Body of pancreas (tissue), 4 donors: ENCODE results near the gene PNN. TPM values are rescaled to one million over a fixed set of nuclear protein-coding genes. Genes with fewer than 3 reads are reported as not detected.
"Not testable (repeated sequence)": the region's sequence is repeated elsewhere in the genome, so short reads cannot be mapped to it uniquely, and the experiment has no call there.

Source experiments
- ATAC-seq: fragments of 150-250 bp; one replicate; pipeline ENCODE4 v1.9.1; 2016
- DNase-seq, 4 donors: peaks; one replicate each; pipeline ENCODE4 v3.0.0-alpha.2; 2019
- H3K27ac ChIP-seq, 4 donors: fragments of 200-600 bp; sonication (generic); 1 replicate in 3 of 4; 2 replicates in 1 of 4; pipeline versions ENCODE4 v1.5.1 to v1.6.1; 2016 to 2019; ENCODE audit warnings: mild to moderate bottlenecking in 1 of 4, mixed read lengths in 1 of 4, moderate library complexity in 1 of 4
- H3K27me3 ChIP-seq, 2 donors: fragments of 200-600 bp; sonication (generic); one replicate each; pipeline ENCODE4 v1.6.0; 2016; ENCODE audit warnings: mild to moderate bottlenecking in 1 of 2
- H3K36me3 ChIP-seq, 2 donors: fragments of 200-600 bp; sonication (generic); replicated peaks in 1 of 2; 2 replicates each; pipeline ENCODE4 v1.5.1; 2016; ENCODE audit warnings: low read depth in 2 of 2; ENCODE audit not compliant: insufficient read depth in 1 of 2
- H3K4me1 ChIP-seq: fragments of 200-600 bp; sonication (generic); one replicate; pipeline ENCODE4 v1.6.0; 2016
- H3K4me3 ChIP-seq, 2 donors: fragments of 200-600 bp; sonication (generic); 1 replicate in 1 of 2; 2 replicates in 1 of 2; pipeline ENCODE4 v1.5.1; 2016 to 2019
- H3K9me3 ChIP-seq, 3 donors: fragments of 200-600 bp; sonication (generic); 1 replicate in 2 of 3; 2 replicates in 1 of 3; pipeline ENCODE4 v1.5.1; 2016
- POLR2A ChIP-seq, 3 donors: fragments of 450-650 bp; IDR thresholded peaks; one replicate each; pipeline ENCODE4 v1.6.1; 2016; ENCODE audit warnings: antibody characterized with exemption in 3 of 3, mild to moderate bottlenecking in 2 of 3
- WGBS, 2 donors: methylation state at CpG; one replicate each; pipeline ENCODE4 v1.1.5; 2017; 5-methylcytosine and 5-hydroxymethylcytosine counted together
- intact Hi-C: fragments of 100-400 bp; cut with DNase I; formaldehyde crosslinking; loops from one replicate; pipeline ENCODE4 v1.15.1; 2023
- total RNA-seq, 2 donors: library from RNA; depleted of rRNA; stranded (reverse); fragments of >200 nt; gene quantifications; one replicate each; pipeline ENCODE4 v1.1.0, GENCODE V29; 2016
- TF ChIP-seq, protein P1 (sequence below), 7 experiments: fragments of 450-650 bp in 4 of 7; fragments of 200-600 bp in 3 of 7; sonication (generic) in 3 of 7; IDR thresholded peaks; one replicate each; pipeline ENCODE4 v1.5.1; 2016 to 2019; ENCODE audit warnings: antibody characterized with exemption in 7 of 7

The PNN gene
- total RNA-seq, 2 donors from 2014 or later = 31.6 to 43.8 TPM

DNA sequence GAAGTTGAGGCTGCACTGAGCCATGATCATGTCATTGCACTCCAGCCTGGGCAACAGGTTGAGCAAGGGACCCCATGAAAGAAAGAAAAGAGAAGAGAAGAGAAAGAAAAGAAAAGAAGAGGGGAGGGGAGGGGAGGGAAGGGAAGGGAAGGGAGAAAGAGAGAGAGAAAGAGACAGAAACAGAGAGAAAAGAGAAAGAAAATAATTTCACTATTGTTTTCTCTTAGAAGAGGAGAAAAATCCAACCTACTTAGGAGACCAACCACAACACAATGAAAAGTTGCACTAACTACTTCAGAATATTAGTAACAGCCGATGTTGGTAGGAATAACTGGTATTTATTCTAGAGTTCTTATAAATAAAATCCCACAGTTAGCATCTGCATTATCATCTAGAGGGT lies 14.6 kb upstream of the PNN start:
- H3K9me3 ChIP-seq = no peaks in the 10 kb centered on the region
- H3K27me3 ChIP-seq = no peaks in the 10 kb centered on the region
- ATAC-seq = no peak
- DNase-seq = no peak
- no peaks in the 10 kb centered on the region for H3K4me1 ChIP-seq
- TF ChIP-seq POLR2A (IDR thresholded peaks at IDR 0.05) = no peak
- TF ChIP-seq, protein P1, sequence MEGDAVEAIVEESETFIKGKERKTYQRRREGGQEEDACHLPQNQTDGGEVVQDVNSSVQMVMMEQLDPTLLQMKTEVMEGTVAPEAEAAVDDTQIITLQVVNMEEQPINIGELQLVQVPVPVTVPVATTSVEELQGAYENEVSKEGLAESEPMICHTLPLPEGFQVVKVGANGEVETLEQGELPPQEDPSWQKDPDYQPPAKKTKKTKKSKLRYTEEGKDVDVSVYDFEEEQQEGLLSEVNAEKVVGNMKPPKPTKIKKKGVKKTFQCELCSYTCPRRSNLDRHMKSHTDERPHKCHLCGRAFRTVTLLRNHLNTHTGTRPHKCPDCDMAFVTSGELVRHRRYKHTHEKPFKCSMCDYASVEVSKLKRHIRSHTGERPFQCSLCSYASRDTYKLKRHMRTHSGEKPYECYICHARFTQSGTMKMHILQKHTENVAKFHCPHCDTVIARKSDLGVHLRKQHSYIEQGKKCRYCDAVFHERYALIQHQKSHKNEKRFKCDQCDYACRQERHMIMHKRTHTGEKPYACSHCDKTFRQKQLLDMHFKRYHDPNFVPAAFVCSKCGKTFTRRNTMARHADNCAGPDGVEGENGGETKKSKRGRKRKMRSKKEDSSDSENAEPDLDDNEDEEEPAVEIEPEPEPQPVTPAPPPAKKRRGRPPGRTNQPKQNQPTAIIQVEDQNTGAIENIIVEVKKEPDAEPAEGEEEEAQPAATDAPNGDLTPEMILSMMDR (IDR thresholded peaks at IDR 0.05) = no peak
- WGBS, 2 donors = 100% methylated on average over 1 of the region's 1 CpG
- no peak overlapping the region for H3K27ac ChIP-seq
- H3K4me3 ChIP-seq = no peak overlapping the region
- intact Hi-C loops = loop anchor here (10.0 kb wide), 1 partner anchor 46 kb away; the partner anchor contains the start of gene GEMIN2
- H3K36me3 ChIP-seq = peaks cover 0 to 5% of the 10 kb centered on the region in 2 donors

DNA sequence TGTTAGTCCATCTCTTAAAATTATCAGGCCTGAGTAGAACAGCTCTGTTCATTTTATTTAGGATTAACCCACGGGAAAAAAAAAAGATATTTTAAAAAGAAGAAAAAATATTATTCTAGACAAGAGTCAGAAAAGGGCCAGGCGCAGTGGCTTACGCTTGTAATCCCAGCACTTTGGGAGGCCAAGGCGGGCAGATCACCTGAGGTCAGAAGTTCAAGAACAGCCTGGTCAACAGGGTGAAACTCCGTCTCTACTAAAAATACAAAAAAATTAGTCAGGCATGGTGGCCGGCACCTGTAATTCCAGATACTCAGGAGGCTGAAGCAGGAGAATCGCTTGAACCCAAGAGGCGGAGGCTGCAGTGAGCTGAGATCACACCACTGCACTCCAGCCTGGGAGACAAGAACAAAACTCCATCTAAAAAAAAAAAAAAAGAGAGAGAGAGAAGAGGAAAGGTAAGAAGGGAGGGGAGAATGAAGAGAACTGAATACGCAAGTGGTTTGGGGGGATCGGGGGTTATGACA lies 7.2 kb upstream of the PNN start:
- not testable (repeated sequence) for H3K4me3 ChIP-seq, H3K27ac ChIP-seq, H3K9me3 ChIP-seq, ATAC-seq, H3K27me3 ChIP-seq, H3K36me3 ChIP-seq, DNase-seq
- WGBS, 2 donors = 83 to 87% methylated on average over 10 of the region's 10 CpGs
- intact Hi-C loops = loop anchor here (10.0 kb wide), 1 partner anchor 53 kb away; the partner anchor contains the start of gene GEMIN2
- peaks cover 24% of the 10 kb centered on the region for H3K4me1 ChIP-seq

DNA sequence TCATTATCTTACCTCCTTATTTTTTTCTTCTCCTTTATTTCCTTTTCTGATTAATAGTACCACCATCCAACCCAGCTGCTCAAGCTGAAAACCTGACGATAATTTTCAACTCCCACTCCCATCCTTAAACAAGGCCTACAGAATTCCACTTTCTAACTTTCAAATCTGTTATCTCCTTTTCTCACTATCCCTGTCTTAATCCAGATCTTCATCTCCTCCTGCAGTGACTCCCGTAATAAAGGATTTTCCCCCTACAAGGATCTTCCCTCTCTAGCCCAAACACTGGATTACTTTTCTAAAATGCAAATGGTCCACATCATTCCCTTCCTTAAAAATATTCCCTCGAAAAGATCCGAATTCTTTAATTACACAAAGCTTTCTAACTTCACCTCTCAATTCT lies 6.5 kb upstream of the PNN start:
- no peak overlapping the region for H3K27ac ChIP-seq
- no peak for ATAC-seq
- TF ChIP-seq, protein P1 (IDR thresholded peaks at IDR 0.05) = no peak
- no peak for TF ChIP-seq POLR2A (IDR thresholded peaks at IDR 0.05)
- no peak for DNase-seq
- H3K4me3 ChIP-seq = no peak overlapping the region
- WGBS, 2 donors = 34 to 40% methylated on average over 4 of the region's 4 CpGs
- H3K9me3 ChIP-seq = no peaks in the 10 kb centered on the region
- no peaks in the 10 kb centered on the region for H3K36me3 ChIP-seq
- H3K4me1 ChIP-seq = peaks cover 24% of the 10 kb centered on the region
- H3K27me3 ChIP-seq = no peaks in the 10 kb centered on the region
- intact Hi-C loops = loop anchor here (10.0 kb wide), 1 partner anchor 54 kb away; the partner anchor contains the start of gene GEMIN2

DNA sequence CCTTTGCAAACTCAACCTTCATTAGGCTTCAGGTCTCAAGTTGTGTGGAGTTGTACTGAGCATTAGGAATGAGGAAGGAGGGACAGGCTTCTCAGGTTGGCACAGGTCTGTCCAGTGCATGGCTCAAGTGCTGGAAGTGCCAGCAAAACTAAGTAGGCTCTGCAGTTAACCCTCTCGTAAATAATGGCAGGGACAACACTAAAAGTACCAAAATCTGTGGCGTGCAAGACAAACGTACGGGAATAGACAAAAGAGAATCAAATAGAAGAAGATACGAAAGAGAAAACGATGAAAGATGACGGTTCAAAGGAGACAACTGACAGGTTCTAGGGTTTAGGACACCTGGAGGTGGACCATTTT lies 5.5 kb upstream of the PNN start:
- no peak for TF ChIP-seq POLR2A (IDR thresholded peaks at IDR 0.05)
- TF ChIP-seq, protein P1 (IDR thresholded peaks at IDR 0.05) = no peak
- 0 to 1% methylated on average over 7 of the region's 7 CpGs for whole genome bisulfite sequencing, 2 donors
- ATAC-seq (peak; percentile 36), DNase-seq (peak in 3 of 4 donors; percentile 24 to 37 (median 29))
- H3K4me1 ChIP-seq = peaks cover 30% of the 10 kb centered on the region
- no peaks in the 10 kb centered on the region for H3K36me3 ChIP-seq
- peak overlapping the region; percentile 94 to 100 (median 98) for H3K27ac ChIP-seq
- intact Hi-C loops = loop anchor here (10.0 kb wide), 1 partner anchor 55 kb away; the partner anchor contains the start of gene GEMIN2
- H3K9me3 ChIP-seq = no peaks in the 10 kb centered on the region
- H3K4me3 ChIP-seq = peak overlapping the region; percentile 69 to 74
- H3K27me3 ChIP-seq = no peaks in the 10 kb centered on the region

DNA sequence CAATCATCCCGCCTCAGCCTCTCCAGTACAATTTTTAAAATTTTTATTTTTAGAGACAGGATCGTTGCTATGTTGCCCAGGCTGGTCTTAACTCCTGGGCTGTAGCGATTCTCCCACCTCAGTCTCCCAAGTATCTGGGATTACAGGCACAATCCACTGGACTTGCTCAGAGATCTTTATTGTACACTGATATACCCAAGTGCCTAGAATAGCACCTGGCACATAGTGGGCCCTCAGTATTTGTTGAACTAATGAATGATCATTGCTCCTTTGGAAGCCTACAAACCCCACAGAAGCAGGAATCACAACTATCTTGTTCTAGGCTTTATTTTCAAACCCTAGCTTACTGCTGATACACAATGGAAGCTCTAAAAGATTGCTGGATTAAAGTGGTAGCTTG lies 1.9 kb upstream of the PNN start:
- no peaks in the 10 kb centered on the region for H3K27me3 ChIP-seq
- no peak for DNase-seq
- intact Hi-C loops = no loop called here
- peaks cover 39% of the 10 kb centered on the region for H3K4me1 ChIP-seq
- TF ChIP-seq, protein P1 (IDR thresholded peaks at IDR 0.05) = no peak
- ATAC-seq = no peak
- H3K27ac ChIP-seq = no peak overlapping the region
- no peak overlapping the region for H3K4me3 ChIP-seq
- H3K36me3 ChIP-seq = peaks cover 12% of the 10 kb centered on the region in 2 donors
- WGBS, 2 donors = 83 to 94% methylated on average over 3 of the region's 3 CpGs
- H3K9me3 ChIP-seq = no peaks in the 10 kb centered on the region
